ENCODE results near the gene VSX1.

Gene VSX1

DNA sequence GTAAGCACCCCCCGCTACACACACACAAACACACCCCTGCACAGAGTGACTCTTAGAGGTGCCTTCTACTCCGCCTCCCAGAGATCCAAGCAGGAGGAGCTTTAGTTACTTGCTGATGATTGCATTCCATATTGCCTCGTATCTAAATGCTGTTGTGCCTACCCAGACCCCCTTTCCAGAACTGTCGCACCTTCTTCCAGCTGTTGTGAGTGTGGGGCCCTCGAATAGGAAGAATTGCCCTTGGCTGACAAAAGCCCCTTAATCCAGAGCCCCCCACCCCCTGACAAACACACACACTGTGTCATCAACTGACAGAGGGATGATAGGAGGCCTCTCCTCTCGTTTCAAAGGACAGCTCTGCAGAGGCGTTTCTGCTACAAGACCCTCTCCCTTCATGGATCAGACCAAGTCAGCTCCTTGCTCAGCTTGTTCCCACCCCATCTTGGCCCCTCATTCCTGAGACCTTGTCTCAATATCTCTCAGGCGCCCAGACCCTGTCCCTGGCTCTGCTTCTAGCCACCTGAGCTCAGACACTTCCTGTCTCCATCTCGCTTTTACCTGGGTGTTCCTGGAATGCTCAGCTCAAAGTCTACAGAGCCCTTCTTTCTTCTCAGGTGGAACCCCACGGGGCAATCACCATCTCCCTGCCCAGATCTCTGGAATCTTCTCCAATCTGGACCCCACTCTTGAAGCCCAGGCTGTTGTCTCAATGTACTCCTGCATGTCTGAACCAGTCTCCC, 4.0 kb upstream of the VSX1 start:
- no peak for DNase-seq

DNA sequence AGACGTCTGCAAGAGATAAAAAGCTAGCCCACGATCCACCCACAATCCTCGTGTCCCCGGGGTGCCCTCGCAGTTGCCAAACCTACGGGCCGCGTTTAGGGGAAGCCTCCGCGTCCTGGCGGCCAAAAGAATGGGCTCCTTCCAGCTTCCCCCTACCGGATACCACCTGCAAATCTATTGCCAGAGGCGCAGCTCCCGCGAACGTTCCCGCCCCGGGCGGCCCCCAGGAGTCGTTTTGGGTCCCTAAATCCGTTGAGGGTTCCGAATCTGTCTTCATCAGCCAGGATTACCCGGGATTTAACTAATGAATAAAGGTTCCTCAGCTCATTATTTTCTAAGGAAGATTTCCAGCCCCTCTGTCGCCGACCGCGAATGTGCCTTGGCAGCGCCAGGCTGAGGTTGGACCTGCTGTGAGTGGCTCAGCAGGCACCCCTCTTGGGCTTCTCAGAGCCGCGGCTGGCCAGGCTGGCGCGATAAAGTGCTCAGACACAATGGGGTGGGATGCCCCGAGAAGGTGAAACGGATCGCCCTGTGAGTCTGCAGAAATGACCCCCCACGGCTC, 2.8 kb upstream of the VSX1 start:
- no peak for DNase-seq

DNA sequence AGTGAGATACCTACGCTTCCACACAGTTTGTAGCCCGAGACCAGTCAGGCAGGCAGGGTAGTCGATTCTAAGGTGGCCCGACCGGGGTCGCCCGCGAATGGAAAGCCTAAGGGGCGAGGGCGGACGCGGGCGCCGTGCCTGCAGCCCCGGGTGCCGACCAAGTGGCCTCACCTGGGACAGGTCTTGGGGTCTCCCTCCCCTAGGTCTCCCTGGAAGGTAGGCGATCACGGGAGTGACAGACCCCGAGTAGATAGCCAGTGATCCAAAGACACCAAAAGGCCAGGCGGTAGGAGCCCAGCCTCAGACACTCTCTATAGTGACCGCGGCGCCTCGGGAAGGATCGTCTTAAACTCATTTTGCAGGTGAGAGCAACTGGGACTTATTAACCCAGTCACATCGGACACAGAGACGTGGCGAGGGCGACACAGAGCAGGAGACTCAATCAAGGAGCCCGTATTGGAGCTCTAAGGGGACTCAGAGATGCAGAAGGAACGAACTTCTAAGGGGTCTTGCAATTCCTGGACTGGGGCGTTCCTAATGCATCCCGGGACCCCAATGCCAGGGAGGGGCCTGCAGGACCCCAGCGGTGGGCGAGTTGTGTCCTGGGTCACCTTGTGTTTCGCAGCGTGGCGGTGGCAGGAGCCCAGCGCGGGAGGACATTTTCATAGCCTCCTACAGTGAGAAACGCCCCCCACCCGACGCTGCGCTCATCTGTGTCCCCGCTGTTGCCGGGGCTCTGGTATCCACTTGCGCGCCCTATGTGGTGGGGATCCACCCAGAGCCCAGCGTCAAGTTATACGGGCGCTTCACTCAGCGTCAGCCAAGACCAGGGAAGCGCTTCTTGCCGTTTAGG, 2.1 kb upstream of the VSX1 start:
- DNase-seq: no peak

DNA sequence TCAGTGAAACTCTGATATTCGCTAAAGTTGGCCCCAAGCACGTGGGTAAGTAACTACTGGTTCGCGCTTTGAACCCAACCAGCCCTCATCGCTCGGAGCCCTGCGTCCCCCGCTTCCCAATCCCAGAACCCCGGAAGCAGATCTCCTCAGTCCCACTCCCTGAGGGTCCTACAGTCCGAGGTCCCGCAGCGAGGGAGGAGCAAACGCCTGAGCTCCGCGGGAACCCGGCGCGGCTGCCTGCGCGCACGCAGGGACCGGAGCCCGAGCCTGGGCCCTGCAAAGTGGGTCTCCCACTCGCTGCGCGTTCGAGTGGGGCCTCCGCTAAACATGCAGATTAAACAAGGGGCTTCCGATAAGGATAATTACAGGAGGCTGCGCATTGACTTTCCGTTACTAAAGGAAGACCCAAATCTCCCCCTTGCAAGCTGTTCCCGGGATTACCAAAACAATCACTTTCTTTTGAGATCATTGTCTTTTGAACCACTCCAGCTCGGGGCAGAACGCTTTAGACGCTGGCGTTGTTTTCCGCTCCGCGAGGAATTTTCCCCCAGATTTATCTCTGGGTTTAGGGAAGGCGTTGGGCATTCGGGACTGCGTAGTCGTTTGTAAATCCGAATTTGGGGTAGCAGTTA, 1.3 kb upstream of the VSX1 start:
- DNase-seq: no peak

DNA sequence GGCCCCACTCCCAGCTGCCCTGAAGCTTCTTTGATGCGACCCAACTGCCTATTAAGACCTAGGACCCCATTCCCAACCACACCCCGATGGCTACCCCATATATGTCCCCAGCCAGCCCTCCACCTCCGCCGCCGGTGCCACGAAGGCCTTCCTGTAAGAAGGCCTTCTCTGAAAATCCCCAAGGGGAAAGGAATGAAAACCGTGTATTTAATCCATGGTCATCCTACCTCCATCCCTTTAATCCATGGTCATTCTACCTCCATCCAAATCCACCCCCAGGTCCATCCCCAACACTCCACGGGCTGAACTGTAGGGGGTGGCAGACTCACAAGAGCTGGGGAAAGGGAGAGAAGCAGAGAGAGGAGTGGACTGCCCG, 545 bp upstream of the VSX1 start:
- DNase-seq: no peak

DNA sequence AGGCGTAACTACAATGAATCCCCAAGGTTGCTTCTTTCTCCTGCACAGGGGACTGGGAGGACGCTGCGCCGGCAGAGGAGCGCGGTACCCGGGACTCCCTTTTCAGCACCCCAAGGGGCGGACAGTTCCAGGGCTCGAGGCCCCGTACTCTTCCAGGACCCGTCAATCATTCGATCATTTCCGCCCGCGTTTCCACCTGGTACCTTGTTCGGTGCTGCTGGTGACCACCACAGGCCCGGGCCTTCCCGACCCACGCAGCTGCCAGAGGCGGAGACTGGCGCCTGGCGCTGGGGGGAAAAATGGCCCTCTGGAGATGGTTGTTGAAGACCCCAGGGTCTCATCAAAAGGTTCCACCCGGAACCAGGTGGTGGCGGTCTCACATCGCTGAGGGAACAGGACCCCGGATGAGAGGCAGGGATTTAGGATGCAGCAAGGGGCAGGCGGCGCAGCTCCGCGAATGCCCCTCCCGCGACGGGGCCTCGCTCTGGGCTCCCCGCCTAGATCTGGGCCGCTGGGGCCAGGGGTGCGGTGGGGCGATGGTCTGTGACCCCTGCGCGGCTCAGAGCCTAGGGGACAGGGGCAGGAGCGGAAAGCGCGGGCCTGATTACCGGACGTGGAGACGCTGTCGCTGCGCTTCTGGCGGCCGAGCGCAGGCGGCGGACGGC, 744 bp downstream of the VSX1 start:
- no peak for DNase-seq

DNA sequence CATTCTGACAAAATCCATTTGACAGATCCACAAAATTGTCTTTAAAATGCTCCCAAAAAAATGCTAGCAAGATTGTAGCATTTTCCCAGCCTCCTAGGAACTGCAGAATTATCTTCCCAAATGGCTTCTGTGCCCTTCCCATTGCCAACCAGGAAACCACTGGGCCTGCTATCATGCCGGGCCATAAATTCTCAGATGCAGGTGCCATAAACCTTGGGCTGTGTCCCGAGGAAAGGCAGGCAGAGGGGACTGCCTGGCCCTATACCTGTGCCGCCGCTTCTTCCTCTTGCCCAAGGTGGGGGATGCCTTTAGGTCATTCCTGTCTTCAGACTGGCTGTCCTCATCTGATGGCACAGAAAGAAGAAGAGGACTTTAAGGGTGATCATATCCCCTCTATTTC, 2.8 kb downstream of the VSX1 start:
- DNase-seq: no peak

DNA sequence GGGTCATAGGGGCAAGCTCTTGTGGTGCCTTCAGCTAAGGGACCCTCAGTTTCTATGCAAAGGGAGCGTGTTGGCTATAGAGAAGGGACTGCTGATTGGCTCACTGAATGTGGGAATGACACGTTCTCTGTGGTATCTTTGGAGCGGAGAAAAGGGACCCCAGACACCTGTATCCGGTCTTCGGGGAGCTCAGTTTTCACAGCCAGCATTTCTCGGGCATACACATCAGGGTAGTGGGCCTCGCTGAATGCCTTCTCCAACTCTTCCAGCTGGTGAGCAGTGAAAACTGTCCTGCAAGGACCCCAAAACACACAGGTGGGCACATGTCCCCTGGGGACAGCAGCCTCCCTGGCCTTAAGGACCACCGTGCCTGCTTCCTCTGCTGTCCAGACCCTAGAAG, 3.3 kb downstream of the VSX1 start:
- no peak for DNase-seq

DNA sequence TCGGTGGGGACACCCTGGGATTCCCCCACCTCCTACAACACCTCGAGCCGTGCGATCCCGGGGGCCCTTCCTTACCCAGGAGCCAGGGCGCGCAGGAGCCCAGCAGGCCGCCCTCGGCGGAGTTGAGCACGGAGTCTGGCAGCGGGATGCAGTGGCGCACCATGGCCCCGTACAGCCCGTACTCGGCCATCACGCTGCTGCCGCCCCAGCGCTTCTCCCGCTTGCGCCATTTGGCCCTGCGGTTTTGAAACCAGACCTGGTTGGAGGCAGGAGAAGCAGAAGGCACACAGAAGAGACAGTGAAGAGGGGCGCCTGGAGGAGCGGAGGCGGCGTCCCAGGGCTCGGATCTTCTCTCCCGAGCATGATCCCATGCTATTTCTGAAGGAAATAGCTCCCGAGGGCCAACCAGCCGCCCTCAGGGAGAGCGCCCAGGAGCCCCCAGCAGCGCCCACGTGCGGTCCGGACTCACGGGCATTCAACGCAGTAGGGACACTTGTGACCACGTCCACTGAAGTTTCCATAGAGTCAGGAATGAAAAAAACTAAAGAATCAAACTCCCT, 4.3 kb downstream of the VSX1 start:
- no peak for DNase-seq

DNA sequence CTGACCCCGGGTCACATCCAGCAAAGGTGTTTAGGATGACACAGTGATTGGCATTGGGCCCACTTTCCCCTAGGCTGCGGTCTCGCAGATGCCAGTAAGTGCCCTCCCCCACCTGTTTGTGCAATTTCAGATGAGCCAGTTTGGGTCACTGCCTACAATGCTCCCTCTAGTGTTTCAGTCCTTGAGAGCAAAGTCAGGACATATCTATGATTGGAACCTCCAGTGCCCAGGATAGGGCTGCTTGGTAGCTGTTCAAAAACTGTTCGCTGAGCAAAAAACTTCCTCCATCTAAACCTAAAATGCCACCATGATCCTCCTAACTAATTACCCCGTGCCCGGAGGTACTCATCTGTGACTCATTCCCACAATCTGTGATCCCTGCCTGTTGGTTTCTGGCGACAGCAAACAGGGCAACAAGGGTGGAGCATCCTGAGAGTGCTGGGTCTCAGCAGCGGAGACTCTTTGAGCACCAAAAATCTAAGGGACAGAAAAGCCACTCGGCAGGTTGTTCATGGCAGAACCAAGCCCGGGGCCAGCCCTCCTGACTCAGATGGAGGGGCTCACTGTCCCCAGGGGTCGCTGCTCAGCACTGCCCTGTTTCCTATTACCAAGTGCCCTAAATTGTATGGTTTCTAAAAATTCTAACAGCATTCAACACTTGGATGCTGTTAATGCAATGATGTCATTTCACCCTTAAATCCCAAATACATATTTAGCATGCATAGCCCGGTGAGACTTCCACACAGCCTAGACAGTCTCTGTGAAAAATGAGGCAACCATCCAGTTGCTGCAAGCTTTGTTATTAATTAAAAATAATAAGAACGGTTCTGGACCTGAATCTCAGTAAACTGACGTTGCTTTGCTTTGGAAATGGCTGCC, 5.0 kb downstream of the VSX1 start:
- no peak for DNase-seq

DNA sequence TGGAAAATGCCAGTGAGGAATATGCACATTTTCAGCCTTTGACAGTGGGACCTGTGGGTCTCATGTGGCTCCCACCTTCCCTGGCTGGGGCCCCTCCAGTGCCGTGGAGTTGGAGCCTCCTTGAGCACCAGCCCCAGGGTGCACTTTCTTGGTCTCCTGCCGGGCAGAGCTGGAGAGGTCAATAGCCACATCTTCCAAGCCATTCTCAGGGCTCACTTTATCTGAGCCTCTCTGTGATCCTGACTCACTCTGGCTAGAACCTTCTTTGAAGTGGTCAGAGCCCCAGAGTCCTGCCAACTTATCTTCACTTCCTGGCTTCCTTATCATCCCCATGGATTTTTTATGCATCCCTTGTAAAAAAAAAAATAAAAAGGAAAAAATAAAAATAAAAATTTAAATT, 5.7 kb downstream of the VSX1 start:
- no peak for DNase-seq

DNA sequence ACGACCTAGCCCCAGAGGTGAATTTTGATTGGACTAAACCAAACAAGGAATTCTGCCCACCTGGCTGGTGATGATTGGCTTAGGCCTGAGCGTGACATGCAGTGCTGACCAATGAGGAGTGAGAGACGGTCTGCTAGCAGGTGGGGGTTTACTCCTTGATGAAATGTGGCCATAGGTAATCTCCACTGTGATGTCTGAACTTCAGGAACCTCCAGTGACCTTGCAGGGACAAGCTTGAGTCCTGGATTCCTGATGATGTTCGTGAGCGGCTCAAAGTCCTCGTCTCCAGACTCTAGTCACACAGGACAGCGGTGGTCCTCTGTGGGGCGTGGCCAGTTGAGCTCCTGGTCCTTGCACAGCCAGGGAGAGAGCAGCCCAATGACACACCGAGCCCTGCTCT, 8.4 kb downstream of the VSX1 start:
- no peak for DNase-seq

DNA sequence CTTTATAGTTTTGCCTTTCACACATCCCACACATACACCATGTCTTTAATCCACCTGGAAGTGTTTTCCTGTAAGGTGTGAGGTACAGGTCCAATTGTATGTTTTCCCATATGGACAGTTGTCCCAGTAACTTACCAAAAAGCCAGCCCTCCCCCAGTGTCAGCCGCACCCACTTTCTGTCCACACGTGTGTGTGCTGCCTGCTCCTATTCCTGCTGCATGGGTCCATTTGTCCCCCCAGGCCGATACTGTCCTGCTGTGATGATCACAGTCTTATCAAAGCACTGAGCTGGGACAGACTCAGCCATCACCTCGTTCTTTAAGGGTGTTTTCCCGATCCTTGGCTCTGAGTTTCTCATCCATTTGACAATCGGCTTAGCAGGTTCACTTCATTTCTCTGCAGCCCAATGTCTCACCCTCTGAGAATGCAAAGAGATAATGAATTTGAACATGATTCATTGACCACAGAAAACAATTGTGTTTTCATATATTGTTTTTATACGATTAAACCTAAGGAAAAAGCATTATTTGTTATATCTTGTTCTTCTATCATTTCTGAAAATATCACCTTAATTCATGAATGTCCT, 9.6 kb downstream of the VSX1 start:
- no peak for DNase-seq

DNA sequence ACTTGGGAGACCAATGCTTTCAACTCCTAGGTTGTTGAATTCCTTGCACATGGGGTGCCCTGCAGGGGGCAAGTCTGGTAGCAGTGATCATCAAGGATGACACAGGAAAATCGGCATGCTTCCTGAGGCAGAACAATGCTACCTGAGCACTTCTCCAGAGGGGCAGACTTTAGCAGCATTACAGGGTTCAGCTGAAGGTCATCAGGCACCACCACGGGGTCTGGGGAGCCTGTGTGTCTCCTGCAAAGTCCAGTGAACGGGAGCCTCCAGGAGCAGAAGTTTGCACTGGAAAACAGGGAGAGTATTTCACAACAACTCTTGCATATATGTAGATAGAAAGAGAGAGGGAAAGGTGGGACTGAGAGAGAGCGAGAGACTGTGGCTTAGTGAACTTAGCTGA, 10.2 kb downstream of the VSX1 start:
- no peak for DNase-seq

DNA sequence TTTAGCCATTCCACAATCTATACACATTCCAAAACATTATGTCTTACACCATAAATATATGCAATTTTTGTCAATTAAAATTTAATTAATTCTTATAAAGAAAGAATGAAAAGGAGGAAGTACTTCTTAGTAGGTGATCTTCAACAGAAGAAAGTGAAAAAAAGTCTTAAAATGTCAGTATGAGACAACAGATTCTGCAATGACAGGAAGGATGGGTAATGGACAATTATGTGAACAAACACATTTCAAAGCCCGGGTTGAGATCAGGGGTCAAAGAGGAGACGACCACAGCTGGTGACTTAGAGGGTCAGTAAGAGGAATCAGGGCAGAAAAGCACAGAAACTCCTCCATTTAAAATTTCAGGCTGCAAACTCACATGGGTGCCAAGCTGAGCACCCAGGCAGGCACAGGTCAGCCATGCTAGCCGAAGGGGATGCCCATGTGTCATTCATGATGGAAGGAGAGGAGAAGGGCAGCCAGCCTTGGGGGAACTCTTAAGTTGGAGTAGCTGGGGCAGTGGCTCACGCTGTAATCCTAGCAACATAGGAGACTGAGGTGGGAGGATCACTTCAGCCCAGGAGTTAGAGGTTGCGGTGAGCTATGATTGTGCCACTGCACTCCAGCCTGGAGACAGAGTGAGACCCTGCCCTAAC, 11.0 kb downstream of the VSX1 start:
- no peak for DNase-seq

DNA sequence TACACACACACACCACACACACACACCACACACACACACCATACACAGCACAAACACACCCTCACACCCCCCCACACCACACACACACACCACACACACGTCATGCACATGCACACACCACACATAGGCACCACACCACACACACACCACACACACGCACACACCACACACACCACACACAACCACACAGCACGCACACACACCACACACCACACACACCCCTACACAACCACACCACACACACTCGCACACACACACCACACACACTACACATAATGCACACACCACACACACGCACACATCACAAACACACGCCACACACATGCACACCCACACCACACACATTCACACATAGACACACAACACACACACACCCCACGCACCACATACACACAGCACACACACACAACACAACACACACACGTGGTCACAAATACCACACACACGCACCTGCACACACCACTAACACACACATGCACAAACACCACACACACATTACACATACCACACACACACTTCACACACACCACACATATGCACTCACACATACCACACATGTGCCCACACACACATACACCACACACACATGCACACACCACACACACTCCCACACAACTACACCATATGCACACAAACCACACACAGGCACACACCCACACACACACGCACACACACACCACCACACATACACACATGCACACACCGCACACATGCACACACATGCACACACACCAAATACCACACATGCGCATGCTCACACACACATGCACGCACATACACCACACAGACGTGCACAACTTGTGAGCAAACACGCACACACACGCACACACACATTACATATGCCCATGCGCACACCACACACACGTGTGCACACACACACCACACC, 14.6 kb downstream of the VSX1 start:
- DNase-seq: no peak

DNA sequence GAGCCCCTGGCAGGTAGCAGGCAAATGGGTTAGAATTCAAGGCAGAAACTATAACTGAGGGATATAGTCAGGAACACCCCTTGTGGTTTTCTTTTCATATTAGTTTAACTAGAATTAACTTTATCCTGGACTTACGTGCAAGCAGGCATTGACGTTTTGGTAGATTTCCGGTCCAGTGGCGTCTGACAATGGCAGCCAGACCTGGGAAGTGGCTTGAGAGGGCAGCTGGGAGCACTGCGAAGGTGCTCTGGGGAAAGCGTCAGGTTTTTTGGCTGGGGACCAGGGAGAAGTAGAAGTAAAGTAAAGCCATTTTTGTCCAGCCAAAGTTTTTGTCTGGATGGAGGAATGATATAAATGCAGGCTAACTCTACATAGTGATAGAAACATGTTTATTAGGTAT, 15.6 kb downstream of the VSX1 start:
- no peak for DNase-seq

DNA sequence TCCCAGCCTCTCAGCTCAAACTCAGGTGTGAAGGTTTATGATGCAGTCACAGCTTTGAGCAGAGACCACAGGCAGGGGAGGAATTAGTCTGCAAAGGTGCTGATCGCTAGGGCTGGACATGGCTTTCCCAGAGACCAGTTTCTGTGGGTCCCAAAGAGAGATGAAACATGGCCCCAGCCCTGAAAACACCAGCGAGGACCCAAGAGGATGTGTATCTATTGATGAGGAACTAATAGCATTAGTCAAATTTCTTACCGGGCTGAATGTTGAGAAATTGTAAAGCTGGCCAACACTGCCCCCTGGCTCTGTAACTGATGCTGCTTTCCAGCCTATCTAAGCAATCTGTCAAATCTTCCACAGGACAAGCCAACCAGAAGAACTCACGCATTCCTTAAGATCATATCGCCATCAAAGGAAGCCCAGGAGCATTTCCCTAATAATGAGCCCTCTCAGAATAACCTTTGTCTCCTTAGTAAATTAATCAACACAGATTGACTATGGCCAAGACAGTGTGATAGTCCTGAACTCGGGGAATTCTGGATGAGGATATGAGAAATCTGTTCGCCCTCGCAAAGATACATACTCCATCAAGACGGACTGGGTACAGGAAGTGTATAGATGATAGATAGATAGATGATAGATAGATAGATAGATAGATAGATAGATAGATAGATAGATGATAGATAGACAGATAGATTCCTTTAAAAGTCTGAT, 16.2 kb downstream of the VSX1 start:
- DNase-seq: no peak

DNA sequence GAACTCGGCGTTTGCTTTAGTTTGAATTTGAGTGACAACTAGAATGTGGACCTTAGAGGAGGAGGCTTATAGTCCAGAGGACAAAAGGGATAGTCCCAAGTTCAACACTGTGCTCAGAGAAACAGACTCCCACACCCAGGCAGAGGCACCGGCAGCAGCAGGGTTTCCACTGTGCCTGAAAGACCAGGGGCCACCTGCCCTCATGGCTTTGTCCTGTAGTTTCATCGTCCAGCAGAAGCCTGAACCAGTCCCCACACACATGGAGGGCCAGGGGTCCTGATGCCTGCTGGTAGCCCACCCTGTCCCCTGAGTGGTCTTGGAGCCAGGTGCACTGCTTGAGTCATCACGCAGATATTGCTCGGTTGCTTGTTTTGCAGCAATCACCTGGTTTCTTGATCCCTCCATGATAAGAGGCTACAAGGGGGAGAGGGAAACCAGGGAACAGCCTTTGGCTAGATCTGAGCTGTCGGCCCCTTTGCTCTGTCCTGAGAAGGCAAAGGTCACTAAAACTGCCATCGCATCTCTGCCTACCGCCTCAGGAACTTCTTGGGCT, 16.8 kb downstream of the VSX1 start:
- no peak for DNase-seq

All from SIG-M5 (cell line).